GM11168 (cell line): ENCODE results near the gene RNMT.
"Not testable (repeated sequence)": the region's sequence is repeated elsewhere in the genome, so short reads cannot be mapped to it uniquely, and the experiment has no call there.

Source experiments
- in situ Hi-C: fragments of 300-500 bp; cut with MboI; formaldehyde crosslinking; loops from one replicate; pipeline ENCODE4 v1.12.0; 2022; ENCODE audit warnings: low sequenced_read_pairs; ENCODE audit not compliant: unreplicated experiment

Gene RNMT

GRCh38 chr18:13726232-13726971 lies at the start of gene RNMT, which contains the start of gene FAM210A:
Gene RNMT (plus strand): TSS chr18:13726673. CDS start chr18:13731518, 4,845 bp downstream.
Gene FAM210A (minus strand): TSS chr18:13726558. CDS start chr18:13682077, 44,481 bp downstream.
- in situ Hi-C loops, result no loop called here

- in situ Hi-C loops, result not testable (repeated sequence)
These were observed 49.1 kb upstream of the RNMT start for GRCh38 chr18:13677350-13677749.

GRCh38 chr18:13680612-13681011 lies 45.9 kb upstream of the RNMT start:
- in situ Hi-C loops, result no loop called here

GRCh38 chr18:13681701-13682100 lies 44.8 kb upstream of the RNMT start:
- in situ Hi-C loops, result no loop called here

- in situ Hi-C loops, result no loop called here
These were observed 41.9 kb upstream of the RNMT start for GRCh38 chr18:13684546-13684945.

GRCh38 chr18:13688191-13689136 lies 38.0 kb upstream of the RNMT start:
- in situ Hi-C loops, result no loop called here

- in situ Hi-C loops, result not testable (repeated sequence)
These were observed 36.4 kb upstream of the RNMT start for GRCh38 chr18:13690060-13690459.

GRCh38 chr18:13695337-13695736 lies 31.1 kb upstream of the RNMT start:
- in situ Hi-C loops, result not testable (repeated sequence)

GRCh38 chr18:13696961-13697360 lies 29.5 kb upstream of the RNMT start:
- in situ Hi-C loops, result no loop called here

GRCh38 chr18:13700153-13700552 lies 26.3 kb upstream of the RNMT start:
- in situ Hi-C loops, result no loop called here

- in situ Hi-C loops, result no loop called here
These were observed 22.6 kb upstream of the RNMT start for GRCh38 chr18:13703899-13704298.

GRCh38 chr18:13710414-13710831 lies 16.1 kb upstream of the RNMT start:
- in situ Hi-C loops, result no loop called here

- in situ Hi-C loops, result no loop called here
These were observed 13.9 kb upstream of the RNMT start for GRCh38 chr18:13712400-13713131.

- in situ Hi-C loops, result no loop called here
These were observed 12.9 kb upstream of the RNMT start for GRCh38 chr18:13713455-13714055.

- in situ Hi-C loops, result no loop called here
These were observed 11.1 kb upstream of the RNMT start for GRCh38 chr18:13715330-13715729.

GRCh38 chr18:13716916-13717315 lies 9.6 kb upstream of the RNMT start:
- in situ Hi-C loops, result no loop called here

- in situ Hi-C loops, result no loop called here
These were observed 6.3 kb upstream of the RNMT start for GRCh38 chr18:13720123-13720522.

GRCh38 chr18:13720847-13721246 lies 5.6 kb upstream of the RNMT start:
- in situ Hi-C loops, result no loop called here

GRCh38 chr18:13725566-13726231 lies 774 bp upstream of the RNMT start:
- in situ Hi-C loops, result no loop called here

GRCh38 chr18:13726972-13727331 lies 479 bp downstream of the RNMT start:
- in situ Hi-C loops, result no loop called here
